ENCODE measurements around the gene DBX1. TPM values are rescaled to one million over a fixed set of nuclear protein-coding genes. Genes with fewer than 3 reads are reported as not detected.

DBX1 gene
- polyA plus RNA-seq, 3 donors, result not detected

DNA sequence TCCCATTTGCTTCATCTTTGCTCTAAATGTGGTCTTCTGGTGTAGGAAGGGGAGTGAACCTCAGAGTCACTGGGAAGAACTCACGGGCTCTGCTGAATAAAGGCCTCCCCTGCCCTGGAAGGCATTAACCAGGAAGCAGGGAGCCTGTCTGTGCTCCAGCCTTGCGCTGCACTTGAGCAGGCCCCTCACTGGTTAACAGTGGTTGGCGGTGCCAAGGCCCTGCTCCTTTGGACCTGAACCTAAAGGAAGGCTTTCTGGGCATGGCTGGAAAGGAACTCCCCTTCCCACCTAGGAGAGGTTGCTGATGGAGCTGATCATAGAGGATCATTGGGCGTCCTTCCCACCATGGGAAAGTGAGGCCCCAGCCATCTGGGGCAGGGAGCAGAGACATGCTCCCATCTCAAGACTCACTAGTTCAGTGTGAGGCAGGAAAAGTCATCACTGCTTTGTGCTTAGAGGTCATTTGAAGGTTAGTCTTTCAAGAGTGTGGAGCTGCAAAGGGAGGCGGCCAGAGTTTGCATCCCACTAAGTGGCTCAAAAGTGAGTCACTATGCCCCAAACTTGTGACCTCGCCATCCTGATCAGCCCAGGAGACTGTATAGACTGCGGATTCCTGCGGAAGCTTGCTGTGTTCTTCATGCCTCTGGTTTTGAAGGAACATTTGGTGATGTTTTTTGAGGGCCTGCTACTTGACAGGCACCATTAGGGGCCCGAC lies 50.4 kb downstream of the DBX1 start:
- no peak overlapping the region for H3K27ac ChIP-seq (ENCODE audit: low read depth, low read length)
- WGBS, 3 donors, result 94 to 95% (median 94%) methylated on average over 9 of the region's 9 CpGs

Other genes with a start within 250 kb of the DBX1 start
- gene HTATIP2, start 203.2 kb upstream of the DBX1 start, polyA plus RNA-seq, result 10 to 100 TPM; 12.2 to 48.6 (median 19.4) TPM
- 1 to 10 TPM; 4.1 to 7.6 (median 6.3) TPM for gene PRMT3, start 227.2 kb upstream of the DBX1 start, polyA plus RNA-seq

All from adipose tissue (tissue), 3 donors.